Measurements from ENCODE around the gene SLC39A9. TPM values are rescaled to one million over a fixed set of nuclear protein-coding genes. Genes with fewer than 3 reads are reported as not detected.

The SLC39A9 gene
- total and polyA plus RNA-seq, 10 of the 15 experiments (the other 5 are each of a cell fraction or from before 2014, with no cell fraction given) = 19.9 to 109 (median 46.9) TPM

DNA sequence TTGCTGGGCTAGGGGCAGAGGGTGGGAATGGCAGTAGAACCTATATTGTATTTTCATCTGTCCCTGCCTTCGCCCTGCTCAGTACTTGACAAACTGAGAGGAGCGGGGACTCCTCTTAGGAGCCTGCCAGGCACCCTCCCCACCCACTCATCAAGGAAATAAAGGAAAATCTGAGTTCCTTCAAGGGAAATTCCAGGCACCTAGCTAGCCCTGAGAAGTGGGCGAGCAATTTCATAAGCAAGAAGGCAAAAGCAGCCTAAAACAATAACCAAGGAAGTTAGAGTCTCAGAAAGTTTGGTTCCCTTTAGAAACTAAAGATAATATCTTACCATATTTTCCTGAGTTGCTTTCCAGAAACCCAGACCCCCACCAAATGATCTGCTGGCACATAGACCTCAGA is 75.5 kb downstream of the SLC39A9 start:
- ATAC-seq = no peak
- ChIA-PET RAD21 (ENCODE audit: unreplicated experiment) (no interaction called here), POLR2A (interaction anchor here (0.6 kb wide), 1 partner anchor 40 kb away, joined by 6 read pairs; no protein-coding TSS in a partner anchor), SMC1A (ENCODE audit: uncharacterized antibody, unreplicated experiment) (interaction anchor here (0.8 to 4.5 kb wide), 4 partner anchors 10 to 232 kb away, joined by 3 to 21 read pairs (median 4); no protein-coding TSS in a partner anchor), CTCF (interaction anchor here (0.6 to 4.0 kb wide), 11 partner anchors 8 to 1576 kb away, joined by 3 to 26 read pairs (median 4); partner anchors contain the start of gene ERH)
- no peaks in the 10 kb centered on the region for H3K27me3 ChIP-seq (replicated peaks in 1 of 2; ENCODE audit: control insufficient read depth in 2 of 2, insufficient read depth in 2 of 2, low read length in 1 of 2)
- no peak overlapping the region for H3K27ac ChIP-seq (ENCODE audit: control insufficient read depth, insufficient read depth)
- no peak for FAIRE-seq
- H4K20me1 ChIP-seq (ENCODE audit: control insufficient read depth, insufficient read depth) = no peaks in the 10 kb centered on the region
- H3K9me3 ChIP-seq (replicated peaks; ENCODE audit: control insufficient read depth, insufficient read depth, low read length) = no peaks in the 10 kb centered on the region
- in situ Hi-C loops (cut with MboI) = no loop called here
- no peak overlapping the region for H3K4me3 ChIP-seq
- no peaks in the 10 kb centered on the region for H3K4me1 ChIP-seq (ENCODE audit: control insufficient read depth, insufficient read depth, low read length)
- H2AFZ ChIP-seq (ENCODE audit: control insufficient read depth, low read depth, low read length) = no peak overlapping the region
- intact Hi-C loops (cut with micrococcal nuclease; ENCODE audit: unreplicated experiment) = loop anchor here (10.0 kb wide), 1 partner anchor 101 kb away; the partner anchor contains the start of gene CCDC177
- BruUV-seq (replicated peaks) = no TSS peak
- DNase-seq (ENCODE audit: low read depth, low spot score) = no peak
- 32% methylated on average over 3 of the region's 3 CpGs for WGBS (ENCODE audit: insufficient coverage, insufficient replicate concordance, low lambda C conversion rate, missing lambda C conversion rate)
- no peaks in the 10 kb centered on the region for H3K36me3 ChIP-seq (ENCODE audit: control insufficient read depth in 2 of 2, insufficient read depth in 2 of 2, low read length in 1 of 2)
- no peaks in the 10 kb centered on the region for H3K79me2 ChIP-seq (ENCODE audit: control insufficient read depth, insufficient read depth, low read length)
- H3K9ac ChIP-seq (ENCODE audit: control insufficient read depth, insufficient read depth, low read length) = no peak overlapping the region
- H3K4me2 ChIP-seq (ENCODE audit: control insufficient read depth, insufficient read depth) = no peak overlapping the region
- no peak for TF ChIP-seq SREBF1 (IDR thresholded peaks at IDR 0.05; ENCODE audit: low read length)
- no peak for TF ChIP-seq POLR2AphosphoS5 (IDR thresholded peaks at IDR 0.05; ENCODE audit: low read length)
- TF ChIP-seq ZNF274 (IDR thresholded peaks at IDR 0.05; ENCODE audit: insufficient read depth, insufficient read length) = no peak
- no peak for TF ChIP-seq ZNF687 (IDR thresholded peaks at IDR 0.05)
- TF ChIP-seq IKZF1 (conservative IDR thresholded peaks at IDR 0.05) = no peak
- TF ChIP-seq JUND (IDR thresholded peaks at IDR 0.05; ENCODE audit: low read depth, low read length) = no peak
- TF ChIP-seq FOXK2 (IDR thresholded peaks at IDR 0.05) = no peak
- no peak for TF ChIP-seq ZBED1 (IDR thresholded peaks at IDR 0.05; ENCODE audit: borderline replicate concordance)
- no peak for TF ChIP-seq ZNF207 (IDR thresholded peaks at IDR 0.05; ENCODE audit: borderline replicate concordance)
- no peak for TF ChIP-seq RCOR1 (conservative IDR thresholded peaks at IDR 0.05; ENCODE audit: low read depth, low read length)
- TF ChIP-seq IRF4 (IDR thresholded peaks at IDR 0.05; ENCODE audit: low read depth, low read length) = no peak
- TF ChIP-seq BACH1 (IDR thresholded peaks at IDR 0.05; ENCODE audit: borderline replicate concordance) = no peak
- TF ChIP-seq E2F8 (IDR thresholded peaks at IDR 0.05; ENCODE audit: low read depth, partially characterized antibody) = no peak
- TF ChIP-seq, protein P1, sequence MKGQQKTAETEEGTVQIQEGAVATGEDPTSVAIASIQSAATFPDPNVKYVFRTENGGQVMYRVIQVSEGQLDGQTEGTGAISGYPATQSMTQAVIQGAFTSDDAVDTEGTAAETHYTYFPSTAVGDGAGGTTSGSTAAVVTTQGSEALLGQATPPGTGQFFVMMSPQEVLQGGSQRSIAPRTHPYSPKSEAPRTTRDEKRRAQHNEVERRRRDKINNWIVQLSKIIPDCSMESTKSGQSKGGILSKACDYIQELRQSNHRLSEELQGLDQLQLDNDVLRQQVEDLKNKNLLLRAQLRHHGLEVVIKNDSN (IDR thresholded peaks at IDR 0.05; ENCODE audit: borderline replicate concordance, extremely low read length, insufficient read depth, low read depth, low read length) = no peak
- no peak for TF ChIP-seq BHLHE40 (IDR thresholded peaks at IDR 0.05; ENCODE audit: borderline replicate concordance in 1 of 2, low read depth in 2 of 2, low read length in 1 of 2)
- TF ChIP-seq, protein P2, sequence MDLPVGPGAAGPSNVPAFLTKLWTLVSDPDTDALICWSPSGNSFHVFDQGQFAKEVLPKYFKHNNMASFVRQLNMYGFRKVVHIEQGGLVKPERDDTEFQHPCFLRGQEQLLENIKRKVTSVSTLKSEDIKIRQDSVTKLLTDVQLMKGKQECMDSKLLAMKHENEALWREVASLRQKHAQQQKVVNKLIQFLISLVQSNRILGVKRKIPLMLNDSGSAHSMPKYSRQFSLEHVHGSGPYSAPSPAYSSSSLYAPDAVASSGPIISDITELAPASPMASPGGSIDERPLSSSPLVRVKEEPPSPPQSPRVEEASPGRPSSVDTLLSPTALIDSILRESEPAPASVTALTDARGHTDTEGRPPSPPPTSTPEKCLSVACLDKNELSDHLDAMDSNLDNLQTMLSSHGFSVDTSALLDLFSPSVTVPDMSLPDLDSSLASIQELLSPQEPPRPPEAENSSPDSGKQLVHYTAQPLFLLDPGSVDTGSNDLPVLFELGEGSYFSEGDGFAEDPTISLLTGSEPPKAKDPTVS (IDR thresholded peaks at IDR 0.05; ENCODE audit: low read depth, low read length) = no peak
